K562 (cell line): ENCODE data around the gene LRRK1. TPM values are rescaled to one million over a fixed set of nuclear protein-coding genes. Genes with fewer than 3 reads are reported as not detected.
A peak's percentile ranks its signal among the peaks of the same experiment; 100 is the strongest.

ENCODE experiments used
- ATAC-seq: fragments of 200-7000 bp; cut with Tn5 transposase; 3 replicates; pipeline ENCODE4 v1.9.1; 2020; ENCODE audit warnings: moderate library complexity
- BruUV-seq: library from RNA; stranded (reverse); fragments of 400-500 nt; replicated peaks from 2 replicates; lab custom pipeline; 2021; lab: Mats Ljungman, UMichigan
- CTCF ChIA-PET: fragments of 300-600 bp; formaldehyde crosslinking; extraction: SDS; loops from one replicate; lab custom pipeline; 2021; ENCODE audit warnings: low intra/inter-chr PET ratio; lab: Yijun Ruan, JAX
- POLR2A ChIA-PET: fragments of 300-600, 350-650 bp; sonication (Branson Sonifier 250); formaldehyde crosslinking; extraction: SDS; loops from one replicate; lab custom pipeline; 2021; ENCODE audit warnings: antibody characterized with exemption, inconsistent platforms; lab: Yijun Ruan, JAX
- DNase-seq, 4 experiments: peaks; one replicate each; pipeline versions ENCODE4 v3.0.0 to v3.0.0-alpha.2; 2011 to 2018; ENCODE audit warnings: low spot score in 3 of 4, mixed read lengths in 3 of 4; ENCODE audit errors: extremely low read depth in 1 of 4
- FAIRE-seq: peaks from 2 replicates; lab custom pipeline; 2011; peaks lifted over from hg19 to GRCh38; lab: Jason Lieb, UNC
- H2AFZ ChIP-seq: 2 replicates; pipeline ENCODE4 v1.6.0; 2011; ENCODE audit warnings: low read depth, low read length, control low read depth, inconsistent platforms
- H3K27ac ChIP-seq: fragments of 200-600 bp; 3 replicates; pipeline ENCODE4 v1.8.0; 2011; ENCODE audit warnings: low read depth, mild to moderate bottlenecking, control low read depth, inconsistent platforms, low read length, moderate library complexity, mixed read lengths; ENCODE audit errors: extremely low read depth
- H3K27me3 ChIP-seq, 2 experiments: fragments of 300-600 bp in 1 of 2; 2 replicates in 1 of 2; 3 replicates in 1 of 2; pipeline versions ENCODE4 v1.6.0 to v1.8.0; 2011; ENCODE audit warnings: inconsistent platforms in 2 of 2, low read length in 2 of 2, mild to moderate bottlenecking in 1 of 2, mixed read lengths in 1 of 2, moderate library complexity in 1 of 2; ENCODE audit not compliant: control insufficient read depth in 2 of 2, insufficient read depth in 2 of 2
- H3K36me3 ChIP-seq: fragments of 300-600 bp; 3 replicates; pipeline ENCODE4 v1.8.0; 2011; ENCODE audit warnings: mild to moderate bottlenecking, low read length, inconsistent platforms; ENCODE audit not compliant: control insufficient read depth, insufficient read depth
- H3K4me1 ChIP-seq, 2 experiments: fragments of 200-600 bp in 1 of 2; replicated peaks in 1 of 2; 2 replicates in 1 of 2; 3 replicates in 1 of 2; pipeline versions ENCODE4 v1.5.1 to v1.8.0; 2011; ENCODE audit warnings: inconsistent platforms in 2 of 2, low read length in 2 of 2, mild to moderate bottlenecking in 1 of 2, mixed read lengths in 1 of 2, moderate library complexity in 1 of 2; ENCODE audit not compliant: control insufficient read depth in 2 of 2, insufficient read depth in 2 of 2
- H3K4me2 ChIP-seq: 2 replicates; pipeline ENCODE4 v1.6.1; 2011; ENCODE audit warnings: low read length, control low read depth, inconsistent platforms, mixed read lengths; ENCODE audit not compliant: insufficient read depth
- H3K4me3 ChIP-seq: fragments of 200-600 bp; sonication (generic), shearing (Covaris generic); 2 replicates; pipeline ENCODE4 v1.5.1; 2016; ENCODE audit warnings: control low read depth, inconsistent platforms
- H3K79me2 ChIP-seq: fragments of 200-600 bp; 3 replicates; pipeline ENCODE4 v1.8.0; 2011; ENCODE audit warnings: low read length, inconsistent platforms; ENCODE audit not compliant: control insufficient read depth, insufficient read depth
- H3K9ac ChIP-seq, 2 experiments: 2 replicates each; pipeline versions ENCODE4 v1.6.0 to v1.6.1; 2011; ENCODE audit warnings: low read depth in 2 of 2, low read length in 2 of 2, control low read depth in 1 of 2, inconsistent platforms in 1 of 2, mild to moderate bottlenecking in 1 of 2, mixed read lengths in 1 of 2; ENCODE audit not compliant: insufficient read depth in 1 of 2
- H3K9me1 ChIP-seq: one replicate; pipeline ENCODE4 v1.6.0; 2011; ENCODE audit warnings: inconsistent platforms, mild to moderate bottlenecking, low read length, moderate library complexity; ENCODE audit not compliant: control insufficient read depth, insufficient read depth
- H3K9me3 ChIP-seq: replicated peaks from 2 replicates; pipeline ENCODE4 v1.5.1; 2011; ENCODE audit warnings: low read depth, low read length, inconsistent platforms; ENCODE audit not compliant: control insufficient read depth, insufficient read depth
- H4K20me1 ChIP-seq: replicated peaks from 2 replicates; pipeline ENCODE4 v1.6.1; 2011; ENCODE audit warnings: low read length, inconsistent platforms, mixed read lengths; ENCODE audit not compliant: control insufficient read depth, insufficient read depth
- CEBPZ ChIP-seq: fragments of 150-350 bp; IDR thresholded peaks from 2 replicates; pipeline ENCODE4 v1.6.1; 2014; ENCODE audit warnings: low read depth, mild to moderate bottlenecking, low read length, borderline replicate concordance
- ELF4 ChIP-seq: fragments of 450-650 bp; formaldehyde crosslinking; IDR thresholded peaks from 2 replicates; pipeline ENCODE4 v1.4.0; 2022; ENCODE audit warnings: missing genetic modification characterization
- EP400 ChIP-seq: fragments of 450-650 bp; IDR thresholded peaks from 2 replicates; pipeline ENCODE4 v1.6.1; 2017; ENCODE audit warnings: antibody characterized with exemption, mild to moderate bottlenecking, moderate library complexity
- TEAD4 ChIP-seq, 2 experiments: sonication (generic) in 1 of 2; formaldehyde crosslinking in 1 of 2; IDR thresholded peaks; 2 replicates each; pipeline versions ENCODE4 v1.6.1 to v1.8.0; 2012 to 2022; ENCODE audit warnings: borderline replicate concordance in 1 of 2, inconsistent platforms in 1 of 2, low read length in 1 of 2, mild to moderate bottlenecking in 1 of 2, missing genetic modification reagents in 1 of 2
- ZBTB43 ChIP-seq: sonication (generic); formaldehyde crosslinking; IDR thresholded peaks from 2 replicates; pipeline ENCODE4 v1.8.0; 2023; ENCODE audit warnings: mild to moderate bottlenecking, missing genetic modification reagents
- ZNF57 ChIP-seq: fragments of 450-650 bp; formaldehyde crosslinking; IDR thresholded peaks from 2 replicates; pipeline ENCODE4 v1.4.0; 2020; ENCODE audit warnings: mild to moderate bottlenecking, moderate library complexity
- ZNF766 ChIP-seq: fragments of 200-800 bp; sonication (Bioruptor generic); conservative IDR thresholded peaks from 2 replicates; pipeline ENCODE4 v1.6.1; 2016; ENCODE audit warnings: missing genetic modification characterization, missing compliant biosample characterization
- ZSCAN29 ChIP-seq: fragments of 450-650 bp; IDR thresholded peaks from 2 replicates; pipeline ENCODE4 v1.6.1; 2017
- WGBS: fragments of 100-300 bp; shearing (Covaris generic); methylation state at CpG from one replicate; pipeline ENCODE4 v1.1.6; 2016; ENCODE audit warnings: low coverage, mixed read lengths; ENCODE audit not compliant: insufficient coverage; ENCODE audit errors: missing lambda C conversion rate; 5-methylcytosine and 5-hydroxymethylcytosine counted together
- in situ Hi-C: fragments of 300-500 bp; cut with MboI; formaldehyde crosslinking; loops from 4 replicates; pipeline ENCODE4 v1.15.0; 2018; ENCODE audit warnings: inconsistent platforms, mixed read lengths
- intact Hi-C: fragments of 100-400 bp; cut with micrococcal nuclease; formaldehyde crosslinking; loops from 2 replicates; pipeline ENCODE4 v1.14.2; 2022
- polyA plus RNA-seq, 8 experiments: library from polyadenylated mRNA; depleted of rRNA in 4 of 8; stranded (reverse) in 5 of 8; unstranded in 3 of 8; fragments of >200 nt; fragmentation: Nextera tagmentation in 2 of 8; fragmentation: Illumina TruSeq in 1 of 8; extraction: Ambion mirVana in 2 of 8; extraction: Trizol in 1 of 8; gene quantifications; 2 replicates each; pipeline versions ENCODE4 v1.2.1 to v1.2.3, GENCODE V29; 2011 to 2014; ENCODE audit warnings: inconsistent platforms in 1 of 8, missing spikeins in 1 of 8
- total RNA-seq, 7 experiments: library from RNA; depleted of rRNA in 6 of 7; stranded (reverse); fragments of >200 nt in 6 of 7; fragmentation: Illumina TruSeq in 2 of 7; extraction: Trizol in 2 of 7; gene quantifications; 2 replicates each; pipeline versions ENCODE4 v1.2.1 to v1.2.3, GENCODE V29; 2011 to 2021; ENCODE audit warnings: low replicate concordance in 1 of 7
- TF ChIP-seq, protein P1 (sequence below): fragments of 450-650 bp; IDR thresholded peaks from 2 replicates; pipeline ENCODE4 v1.6.1; 2016; ENCODE audit warnings: mild to moderate bottlenecking
- TF ChIP-seq, protein P2 (sequence below): sonication (generic); formaldehyde crosslinking; IDR thresholded peaks from 2 replicates; pipeline ENCODE4 v1.8.0; 2022; ENCODE audit warnings: mild to moderate bottlenecking, missing genetic modification reagents, borderline replicate concordance

The LRRK1 gene
- total and polyA plus RNA-seq, 9 of the 15 experiments (the other 6 are each of a cell fraction or from before 2014, with no cell fraction given): 0.01 to 1.5 (median 0.11) TPM

DNA sequence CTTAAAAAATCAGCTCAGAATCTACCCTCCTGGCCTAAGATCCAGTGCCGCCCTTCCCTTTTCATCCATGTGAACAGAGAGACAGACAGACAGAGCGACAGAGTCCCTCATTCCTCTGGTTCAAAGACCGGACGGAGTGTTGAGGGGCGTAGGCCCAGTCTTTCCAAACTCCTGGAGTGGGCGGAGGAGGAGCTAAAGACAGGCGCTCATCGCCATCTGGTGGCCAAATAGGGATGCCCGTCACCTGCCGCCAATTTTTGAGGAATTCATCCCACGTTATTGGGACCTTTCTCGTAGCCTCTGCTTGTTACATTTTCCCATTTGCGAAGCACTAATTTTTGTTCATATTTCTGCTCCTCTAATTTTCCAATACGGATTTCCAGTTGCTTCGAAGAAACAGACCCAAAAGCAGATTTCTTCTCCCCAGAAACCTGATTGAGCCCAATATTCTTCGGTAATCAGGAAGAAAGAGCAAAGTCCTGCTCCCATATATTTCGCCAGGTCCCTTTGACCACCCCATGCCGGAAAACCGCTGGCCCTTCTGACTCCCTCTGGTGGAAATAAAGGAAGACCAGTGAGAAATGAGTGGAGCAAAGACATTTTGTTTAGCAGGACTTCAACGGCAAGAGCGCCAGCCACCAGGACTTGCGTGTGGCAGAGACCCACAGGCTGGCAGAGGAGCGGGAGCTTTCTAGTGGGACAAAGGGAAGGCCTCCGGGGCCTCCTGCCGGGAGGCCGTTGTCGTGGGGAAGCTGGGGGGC is 88.0 kb downstream of the LRRK1 start:
- peak overlapping the region; percentile 63; the same call in 1 of the 2 replicates for H3K4me3 ChIP-seq
- POLR2A ChIA-PET: interaction anchor here (0.6 to 1.9 kb wide), 7 partner anchors 10 to 652 kb away, joined by 3 to 7 read pairs (median 3); no protein-coding TSS in a partner anchor
- TF ChIP-seq TEAD4 (IDR thresholded peaks at IDR 0.05; ENCODE audit: low read length) (no peak), TEAD4 (CRISPR knock-in tag; IDR thresholded peaks at IDR 0.05; ENCODE audit: borderline replicate concordance) (no peak), ZNF766 (CRISPR knock-in tag) (no peak), ZNF57 (CRISPR knock-in tag) (no peak), ZBTB43 (no peak), EP400 (no peak), ELF4 (no peak), ZSCAN29 (no peak), CEBPZ (no peak)
- TF ChIP-seq, protein P1, sequence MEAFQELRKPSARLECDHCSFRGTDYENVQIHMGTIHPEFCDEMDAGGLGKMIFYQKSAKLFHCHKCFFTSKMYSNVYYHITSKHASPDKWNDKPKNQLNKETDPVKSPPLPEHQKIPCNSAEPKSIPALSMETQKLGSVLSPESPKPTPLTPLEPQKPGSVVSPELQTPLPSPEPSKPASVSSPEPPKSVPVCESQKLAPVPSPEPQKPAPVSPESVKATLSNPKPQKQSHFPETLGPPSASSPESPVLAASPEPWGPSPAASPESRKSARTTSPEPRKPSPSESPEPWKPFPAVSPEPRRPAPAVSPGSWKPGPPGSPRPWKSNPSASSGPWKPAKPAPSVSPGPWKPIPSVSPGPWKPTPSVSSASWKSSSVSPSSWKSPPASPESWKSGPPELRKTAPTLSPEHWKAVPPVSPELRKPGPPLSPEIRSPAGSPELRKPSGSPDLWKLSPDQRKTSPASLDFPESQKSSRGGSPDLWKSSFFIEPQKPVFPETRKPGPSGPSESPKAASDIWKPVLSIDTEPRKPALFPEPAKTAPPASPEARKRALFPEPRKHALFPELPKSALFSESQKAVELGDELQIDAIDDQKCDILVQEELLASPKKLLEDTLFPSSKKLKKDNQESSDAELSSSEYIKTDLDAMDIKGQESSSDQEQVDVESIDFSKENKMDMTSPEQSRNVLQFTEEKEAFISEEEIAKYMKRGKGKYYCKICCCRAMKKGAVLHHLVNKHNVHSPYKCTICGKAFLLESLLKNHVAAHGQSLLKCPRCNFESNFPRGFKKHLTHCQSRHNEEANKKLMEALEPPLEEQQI: no peak
- TF ChIP-seq, protein P2, sequence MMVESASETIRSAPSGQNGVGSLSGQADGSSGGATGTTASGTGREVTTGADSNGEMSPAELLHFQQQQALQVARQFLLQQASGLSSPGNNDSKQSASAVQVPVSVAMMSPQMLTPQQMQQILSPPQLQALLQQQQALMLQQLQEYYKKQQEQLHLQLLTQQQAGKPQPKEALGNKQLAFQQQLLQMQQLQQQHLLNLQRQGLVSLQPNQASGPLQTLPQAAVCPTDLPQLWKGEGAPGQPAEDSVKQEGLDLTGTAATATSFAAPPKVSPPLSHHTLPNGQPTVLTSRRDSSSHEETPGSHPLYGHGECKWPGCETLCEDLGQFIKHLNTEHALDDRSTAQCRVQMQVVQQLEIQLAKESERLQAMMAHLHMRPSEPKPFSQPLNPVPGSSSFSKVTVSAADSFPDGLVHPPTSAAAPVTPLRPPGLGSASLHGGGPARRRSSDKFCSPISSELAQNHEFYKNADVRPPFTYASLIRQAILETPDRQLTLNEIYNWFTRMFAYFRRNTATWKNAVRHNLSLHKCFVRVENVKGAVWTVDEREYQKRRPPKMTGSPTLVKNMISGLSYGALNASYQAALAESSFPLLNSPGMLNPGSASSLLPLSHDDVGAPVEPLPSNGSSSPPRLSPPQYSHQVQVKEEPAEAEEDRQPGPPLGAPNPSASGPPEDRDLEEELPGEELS (CRISPR knock-in tag): no peak

More for the DNA sequence above, 88.0 kb downstream of the LRRK1 start:
- Histone ChIP-seq H3K27me3 (peaks cover 5 to 9% of the 10 kb centered on the region in 2 experiments; a peak in 3 of 5 replicates), H3K9me1 (peaks cover 8% of the 10 kb centered on the region), H2AFZ (peak overlapping the region; percentile 99), H3K36me3 (no peaks in the 10 kb centered on the region), H4K20me1 (no peaks in the 10 kb centered on the region), H3K27ac (no peak overlapping the region), H3K9me3 (no peaks in the 10 kb centered on the region), H3K4me2 (peak overlapping the region; percentile 93), H3K9ac (peak overlapping the region in 1 of 2 experiments; percentile 47; a peak in 2 of 4 replicates), H3K79me2 (no peaks in the 10 kb centered on the region), H3K4me1 (peaks cover 14 to 21% of the 10 kb centered on the region in 2 experiments)
- no TSS peak for BruUV-seq
- CTCF ChIA-PET: interaction anchor here (0.6 to 4.2 kb wide), 6 partner anchors 89 to 665 kb away, joined by 3 to 25 read pairs (median 3); partner anchors contain the start of genes ADAMTS17 and LRRK1
- DNase-seq: peak; percentile 86 to 89 (median 88)
- intact Hi-C loops (loop anchor here (1.0 to 10.0 kb wide), 6 partner anchors 89 to 1732 kb away; no protein-coding TSS in a partner anchor), in situ Hi-C loops (loop anchor here (5.0 kb wide), 3 partner anchors 65 to 675 kb away; no protein-coding TSS in a partner anchor)
- ATAC-seq: peak; percentile 83
- 12% methylated on average over 26 of the region's 27 CpGs for WGBS
- peak; percentile 97 for FAIRE-seq
